Measurements from ENCODE around the gene HEATR5A. TPM values are rescaled to one million over a fixed set of nuclear protein-coding genes. Genes with fewer than 3 reads are reported as not detected.
"Not testable (repeated sequence)": the region's sequence is repeated elsewhere in the genome, so short reads cannot be mapped to it uniquely, and the experiment has no call there.

HEATR5A gene
- polyA plus RNA-seq, 6 donors from 2014 or later: 6.3 to 16.2 (median 10.1) TPM

DNA sequence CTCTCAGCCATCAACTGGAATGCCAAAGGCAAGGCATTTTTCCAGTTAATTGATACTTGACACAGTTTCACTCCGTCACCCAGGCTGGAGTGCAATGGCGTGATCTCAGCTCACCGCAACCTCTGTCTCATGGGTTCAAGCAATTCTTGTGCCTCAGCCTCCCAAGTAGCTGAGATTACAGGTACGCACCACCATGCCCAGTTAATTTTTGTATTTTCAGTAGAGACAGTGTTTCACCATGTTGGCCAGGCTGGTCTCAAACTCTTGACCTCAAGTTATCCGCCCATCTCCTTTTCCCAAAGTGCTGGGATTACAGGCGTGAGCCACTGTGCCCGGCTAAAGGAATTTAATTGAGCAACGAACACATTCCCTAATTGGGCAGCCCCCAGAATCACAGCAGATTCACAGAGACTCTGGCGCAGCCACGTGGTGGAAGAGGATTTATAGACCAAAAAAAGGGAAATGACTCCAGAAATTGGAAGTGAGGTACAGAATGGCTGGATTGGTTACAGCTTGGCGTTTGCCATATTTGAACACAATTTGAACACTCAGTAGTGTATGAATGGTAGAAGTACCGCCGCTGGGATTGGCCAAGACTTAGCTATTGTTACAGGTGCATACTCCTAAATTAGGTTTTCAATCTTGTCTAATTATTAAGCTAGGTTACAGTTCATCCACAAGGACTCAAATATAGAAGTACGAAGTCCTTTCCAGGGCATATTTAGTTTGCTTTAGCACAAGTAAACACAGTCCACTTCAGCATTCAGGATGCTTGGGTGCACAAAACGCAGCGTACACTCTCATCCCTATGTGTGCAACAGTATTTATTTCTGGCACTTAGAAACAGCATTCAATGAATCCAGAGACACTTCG lies 162.6 kb downstream of the HEATR5A start:
- H3K4me3 Mint-ChIP-seq; H3K36me3 Mint-ChIP-seq; H3K27me3 Mint-ChIP-seq; H3K9me3 Mint-ChIP-seq; H3K4me1 Mint-ChIP-seq; DNase-seq; ATAC-seq (ENCODE audit: low read depth in 2 of 2); H3K27ac Mint-ChIP-seq: not testable (repeated sequence)

GRCh38 chr14:31257244-31257553 lies 163.2 kb downstream of the HEATR5A start:
- Mint-ChIP-seq H3K4me1 (no peaks in the 10 kb centered on the region), H3K4me3 (no peak overlapping the region), H3K27ac (no peak overlapping the region), H3K36me3 (no peaks in the 10 kb centered on the region), H3K9me3 (no peaks in the 10 kb centered on the region), H3K27me3 (no peaks in the 10 kb centered on the region)
- ATAC-seq (ENCODE audit: low read depth in 2 of 2) (no peak), DNase-seq (no peak)

GRCh38 chr14:31256534-31257243 lies 163.7 kb downstream of the HEATR5A start:
- no peak overlapping the region for H3K4me3 Mint-ChIP-seq

DNA sequence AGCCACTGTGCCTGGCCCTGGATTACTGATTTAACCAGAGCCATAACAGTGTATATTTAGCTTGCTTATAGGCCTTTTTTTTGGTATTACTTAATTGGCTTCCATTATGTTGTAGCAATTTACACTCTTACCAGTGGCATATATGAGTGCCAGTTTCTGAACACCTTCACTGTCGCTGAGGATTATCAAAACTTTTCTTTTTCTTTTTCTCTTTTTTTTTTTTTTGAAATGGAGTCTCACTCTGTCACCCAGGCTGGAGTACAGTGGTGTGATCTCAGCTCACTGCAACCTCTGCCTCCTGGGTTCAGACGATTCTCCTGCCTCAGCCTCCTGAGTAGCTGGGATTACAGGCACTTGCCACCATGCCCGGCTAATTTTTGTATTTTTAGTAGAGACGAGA lies 164.4 kb downstream of the HEATR5A start:
- H3K9me3 Mint-ChIP-seq; H3K27me3 Mint-ChIP-seq; H3K27ac Mint-ChIP-seq; H3K4me1 Mint-ChIP-seq; ATAC-seq (ENCODE audit: low read depth in 2 of 2); H3K36me3 Mint-ChIP-seq; H3K4me3 Mint-ChIP-seq; DNase-seq: not testable (repeated sequence)

More at GRCh38 chr14:31256534-31257243, 163.7 kb downstream of the HEATR5A start:
- DNase-seq (no peak), ATAC-seq (ENCODE audit: low read depth in 2 of 2) (no peak)
- no peaks in the 10 kb centered on the region for H3K9me3 Mint-ChIP-seq
- no peaks in the 10 kb centered on the region for H3K4me1 Mint-ChIP-seq
- no peaks in the 10 kb centered on the region for H3K27me3 Mint-ChIP-seq
- H3K27ac Mint-ChIP-seq: no peak overlapping the region
- no peaks in the 10 kb centered on the region for H3K36me3 Mint-ChIP-seq

- H3K9me3 Mint-ChIP-seq: peaks cover 0 to 3% (median 0%) of the 10 kb centered on the region in 7 donors
- no peaks in the 10 kb centered on the region for H3K4me1 Mint-ChIP-seq
Observed at GRCh38 chr14:31255286-31255685, 165.1 kb downstream of the HEATR5A start.

GRCh38 chr14:31253746-31254471 lies 166.4 kb downstream of the HEATR5A start:
- Mint-ChIP-seq H3K27me3 (no peaks in the 10 kb centered on the region), H3K9me3 (peaks cover 0 to 3% (median 0%) of the 10 kb centered on the region in 7 donors), H3K4me1 (no peaks in the 10 kb centered on the region), H3K27ac (no peak overlapping the region), H3K36me3 (no peaks in the 10 kb centered on the region), H3K4me3 (no peak overlapping the region)
- no peak for ATAC-seq (ENCODE audit: low read depth in 2 of 2)
- DNase-seq: no peak

More at GRCh38 chr14:31255286-31255685, 165.1 kb downstream of the HEATR5A start:
- Mint-ChIP-seq H3K27me3 (no peaks in the 10 kb centered on the region), H3K36me3 (no peaks in the 10 kb centered on the region), H3K4me3 (no peak overlapping the region), H3K27ac (no peak overlapping the region)
- DNase-seq: no peak
- ATAC-seq (ENCODE audit: low read depth in 2 of 2): no peak

DNA sequence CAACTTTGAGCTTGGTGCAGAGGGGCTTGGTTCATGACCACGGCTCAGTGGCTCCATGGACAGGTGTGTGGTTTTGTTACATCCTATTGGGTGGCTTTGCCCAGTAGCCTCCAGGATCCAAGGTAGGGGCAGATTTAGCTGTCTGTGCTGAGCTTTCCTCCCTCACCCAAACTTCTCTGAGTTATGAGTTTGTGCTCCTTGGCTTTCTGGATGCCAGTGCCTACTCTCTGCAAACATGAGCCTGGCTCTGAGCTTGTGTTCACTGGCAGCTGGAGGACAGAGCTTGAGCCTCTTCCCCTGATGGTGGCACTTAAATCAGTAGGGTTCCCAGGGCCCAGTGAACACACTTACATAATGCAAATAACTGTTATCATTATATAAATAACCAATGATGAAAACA lies 167.5 kb downstream of the HEATR5A start:
- ATAC-seq (ENCODE audit: low read depth in 2 of 2): no peak
- no peaks in the 10 kb centered on the region for H3K4me1 Mint-ChIP-seq
- no peak overlapping the region for H3K4me3 Mint-ChIP-seq
- H3K27ac Mint-ChIP-seq: peak overlapping the region in 1 of 6 donors; percentile 32
- DNase-seq: no peak
- H3K36me3 Mint-ChIP-seq: no peaks in the 10 kb centered on the region
- peaks cover 0 to 3% (median 0%) of the 10 kb centered on the region in 7 donors for H3K9me3 Mint-ChIP-seq
- H3K27me3 Mint-ChIP-seq: no peaks in the 10 kb centered on the region

DNA sequence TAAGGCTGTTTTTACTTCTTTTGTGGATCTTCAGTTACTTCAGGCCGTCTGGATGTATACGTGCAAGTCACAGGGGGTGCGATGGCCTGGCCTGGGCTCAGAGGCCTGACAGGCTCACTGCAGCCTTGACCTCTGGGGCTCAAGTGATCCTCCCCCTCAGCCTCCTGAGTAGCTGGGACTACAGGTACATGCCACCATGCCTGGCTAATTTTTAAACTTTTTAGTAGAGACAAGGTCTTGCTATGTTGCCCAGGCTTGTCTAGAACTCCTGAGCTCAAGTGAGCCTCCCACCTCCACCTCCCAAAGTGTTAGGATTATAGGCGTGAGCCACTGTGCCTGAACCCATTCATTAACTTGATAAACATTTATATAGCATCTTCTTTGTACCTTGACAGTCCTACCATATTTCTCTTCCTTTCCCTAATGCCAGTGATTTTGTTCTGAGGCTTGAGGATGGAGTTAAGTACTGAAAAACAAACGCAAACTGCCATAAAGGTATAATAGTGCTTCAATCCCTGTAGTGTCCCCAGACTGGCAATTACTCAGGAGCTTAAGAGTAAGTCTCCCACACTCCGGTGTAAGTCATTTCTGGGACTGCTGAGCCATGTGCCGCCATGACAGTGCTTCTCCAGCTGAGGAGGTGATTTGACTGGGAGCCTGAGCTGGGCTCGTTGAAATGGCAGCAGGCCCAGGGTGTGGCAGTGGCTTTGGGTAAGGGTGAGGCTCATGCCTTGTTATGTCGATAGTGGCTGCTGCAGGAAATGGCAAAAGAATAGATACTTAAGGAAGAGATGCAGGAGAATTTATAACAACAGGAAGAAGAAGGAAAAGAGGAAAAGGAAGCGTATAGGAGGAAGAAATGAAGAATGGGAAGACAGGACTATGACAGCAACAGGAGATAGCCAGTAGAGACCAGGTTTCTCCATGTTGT lies 169.1 kb downstream of the HEATR5A start:
- Mint-ChIP-seq H3K27ac (no peak overlapping the region), H3K4me3 (no peak overlapping the region), H3K9me3 (peaks cover 0 to 3% (median 0%) of the 10 kb centered on the region in 7 donors), H3K4me1 (no peaks in the 10 kb centered on the region), H3K36me3 (no peaks in the 10 kb centered on the region), H3K27me3 (no peaks in the 10 kb centered on the region)
- no peak for ATAC-seq (ENCODE audit: low read depth in 2 of 2)
- no peak for DNase-seq

DNA sequence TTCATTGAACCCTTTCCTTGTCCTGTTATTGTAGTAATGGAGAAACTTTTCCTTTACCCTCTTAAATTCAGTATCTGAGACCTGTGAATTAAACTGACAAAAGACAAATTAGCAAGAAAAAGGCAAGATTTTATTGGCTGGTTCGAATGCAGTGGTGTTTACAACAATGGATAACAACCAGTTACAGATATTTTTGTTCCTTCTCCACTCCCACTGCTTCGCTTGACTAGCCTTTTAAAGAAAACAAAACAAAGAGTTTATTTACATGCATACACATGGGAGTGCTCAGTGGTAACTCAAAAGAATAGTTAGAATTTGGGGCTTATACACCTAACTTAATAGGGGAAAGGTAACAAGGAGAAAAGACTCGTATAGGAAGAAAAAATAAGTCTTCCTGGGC lies 175.7 kb downstream of the HEATR5A start:
- ATAC-seq (ENCODE audit: low read depth in 2 of 2) (no peak), DNase-seq (no peak)
- Mint-ChIP-seq H3K4me3 (no peak overlapping the region), H3K27ac (no peak overlapping the region), H3K4me1 (peaks cover 0 to 2% (median 2%) of the 10 kb centered on the region in 3 donors), H3K36me3 (no peaks in the 10 kb centered on the region), H3K9me3 (no peaks in the 10 kb centered on the region), H3K27me3 (no peaks in the 10 kb centered on the region)

- Mint-ChIP-seq H3K9me3 (no peaks in the 10 kb centered on the region), H3K36me3 (no peaks in the 10 kb centered on the region), H3K27me3 (no peaks in the 10 kb centered on the region), H3K27ac (peak overlapping the region in 2 of 6 donors; percentile 4 to 23), H3K4me3 (peak overlapping the region in 1 of 8 donors; percentile 45), H3K4me1 (peaks cover 0 to 7% (median 6%) of the 10 kb centered on the region in 3 donors)
- ATAC-seq (ENCODE audit: low read depth in 2 of 2) (no peak), DNase-seq (no peak)
Observed at GRCh38 chr14:31243860-31244259, 176.5 kb downstream of the HEATR5A start.

- H3K36me3 Mint-ChIP-seq: not testable (repeated sequence)
Observed at GRCh38 chr14:31242161-31242940, 178.0 kb downstream of the HEATR5A start.

More at GRCh38 chr14:31242161-31242940, 178.0 kb downstream of the HEATR5A start:
- H3K4me3 Mint-ChIP-seq; DNase-seq; H3K9me3 Mint-ChIP-seq; H3K27ac Mint-ChIP-seq; H3K4me1 Mint-ChIP-seq; ATAC-seq (ENCODE audit: low read depth in 2 of 2); H3K27me3 Mint-ChIP-seq: not testable (repeated sequence)

Measured in naive B cell (primary cell).